NCI-H774 (cell line): Measurements from ENCODE around the gene LEP.

Experiments
- DNase-seq: peaks from one replicate; lab custom pipeline; 2025; lab: John Stamatoyannopoulos, UW

Gene LEP

DNA sequence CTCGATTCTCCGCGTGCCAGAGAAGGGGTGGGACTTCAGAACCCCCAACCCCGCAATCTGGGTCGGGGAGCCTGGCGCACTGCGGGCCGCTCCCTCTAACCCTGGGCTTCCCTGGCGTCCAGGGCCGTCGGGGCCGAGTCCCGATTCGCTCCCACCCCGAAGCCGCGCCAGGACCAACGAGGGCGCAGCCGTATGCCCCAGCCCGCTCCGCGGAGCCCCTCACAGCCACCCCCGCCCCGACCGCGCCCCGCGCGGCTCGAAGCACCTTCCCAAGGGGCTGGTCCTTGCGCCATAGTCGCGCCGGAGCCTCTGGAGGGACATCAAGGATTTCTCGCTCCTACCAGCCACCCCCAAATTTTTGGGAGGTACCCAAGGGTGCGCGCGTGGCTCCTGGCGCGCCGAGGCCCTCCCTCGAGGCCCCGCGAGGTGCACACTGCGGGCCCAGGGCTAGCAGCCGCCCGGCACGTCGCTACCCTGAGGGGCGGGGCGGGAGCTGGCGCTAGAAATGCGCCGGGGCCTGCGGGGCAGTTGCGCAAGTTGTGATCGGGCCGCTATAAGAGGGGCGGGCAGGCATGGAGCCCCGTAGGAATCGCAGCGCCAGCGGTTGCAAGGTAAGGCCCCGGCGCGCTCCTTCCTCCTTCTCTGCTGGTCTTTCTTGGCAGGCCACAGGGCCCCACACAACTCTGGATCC, at the start of gene LEP:
Gene LEP (plus strand): TSS at position 583 of the 691 bp plus-strand sequence. CDS start 10,741 bp downstream, outside the sequence.
- DNase-seq, result no peak

GRCh38 chr7:128192497-128193142, 48.5 kb upstream of the LEP start:
- DNase-seq, result no peak

DNA sequence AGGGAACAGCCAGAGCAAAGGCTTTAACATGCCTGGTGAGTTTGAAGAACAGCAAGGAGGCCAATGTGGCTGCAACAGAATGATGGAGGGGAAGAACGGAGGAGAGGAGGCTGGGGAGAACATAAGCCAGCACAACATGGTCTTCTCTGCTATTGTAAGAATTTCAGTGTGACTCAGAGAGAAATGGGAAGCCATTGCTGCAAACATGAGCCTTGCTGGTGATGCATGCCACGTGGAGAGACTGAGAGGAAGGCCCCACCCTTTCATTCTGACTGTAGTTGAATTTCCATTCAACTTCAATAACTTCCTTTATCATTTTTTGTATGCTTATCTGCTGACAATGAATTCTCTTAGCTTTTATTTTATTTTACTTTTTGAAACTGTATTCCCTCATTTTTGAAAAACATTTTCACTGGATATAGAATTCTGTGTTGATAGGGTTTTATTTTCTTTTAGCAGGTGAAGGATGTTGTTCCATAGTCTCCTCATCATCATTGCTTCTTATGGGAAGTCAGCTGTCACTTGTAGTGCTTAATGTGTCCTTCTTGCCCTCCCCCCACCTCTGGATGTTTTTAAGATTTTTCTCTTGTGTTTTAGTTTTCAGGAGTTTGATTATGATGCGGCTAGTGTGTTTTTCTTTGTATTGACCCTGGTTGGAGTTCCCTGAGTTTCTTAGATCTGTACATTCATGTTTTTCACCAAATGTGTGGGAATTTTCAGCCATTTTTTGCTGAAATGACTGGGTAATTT, 46.4 kb upstream of the LEP start:
- no peak for DNase-seq

DNA sequence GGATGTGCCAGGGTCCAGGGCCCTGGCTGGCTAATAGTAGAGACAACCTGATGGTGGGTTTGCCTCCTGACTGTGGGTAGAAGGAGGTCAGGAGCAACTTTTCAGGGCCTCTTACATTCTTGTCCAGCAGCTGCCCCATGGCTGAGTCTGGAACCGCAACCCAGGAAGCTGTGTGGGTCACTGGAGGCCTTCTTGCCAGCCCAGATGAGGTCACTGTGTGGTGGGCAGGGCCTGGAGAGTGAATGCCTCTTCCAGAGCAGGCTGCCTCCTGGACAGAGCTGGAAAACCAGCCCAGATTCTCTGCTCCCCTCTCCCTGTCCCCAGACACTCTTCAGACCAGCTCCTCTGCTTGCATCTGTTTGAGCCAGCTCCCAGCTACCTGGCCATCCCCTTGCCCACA, 43.5 kb upstream of the LEP start:
- DNase-seq, result no peak

- DNase-seq, result no peak
Measured at GRCh38 chr7:128197989-128198580, 43.0 kb upstream of the LEP start.

- no peak for DNase-seq
Measured at GRCh38 chr7:128200376-128200775, 40.7 kb upstream of the LEP start.

GRCh38 chr7:128201067-128201689, 39.9 kb upstream of the LEP start:
- no peak for DNase-seq

GRCh38 chr7:128201690-128202085, 39.4 kb upstream of the LEP start:
- DNase-seq, result no peak

DNA sequence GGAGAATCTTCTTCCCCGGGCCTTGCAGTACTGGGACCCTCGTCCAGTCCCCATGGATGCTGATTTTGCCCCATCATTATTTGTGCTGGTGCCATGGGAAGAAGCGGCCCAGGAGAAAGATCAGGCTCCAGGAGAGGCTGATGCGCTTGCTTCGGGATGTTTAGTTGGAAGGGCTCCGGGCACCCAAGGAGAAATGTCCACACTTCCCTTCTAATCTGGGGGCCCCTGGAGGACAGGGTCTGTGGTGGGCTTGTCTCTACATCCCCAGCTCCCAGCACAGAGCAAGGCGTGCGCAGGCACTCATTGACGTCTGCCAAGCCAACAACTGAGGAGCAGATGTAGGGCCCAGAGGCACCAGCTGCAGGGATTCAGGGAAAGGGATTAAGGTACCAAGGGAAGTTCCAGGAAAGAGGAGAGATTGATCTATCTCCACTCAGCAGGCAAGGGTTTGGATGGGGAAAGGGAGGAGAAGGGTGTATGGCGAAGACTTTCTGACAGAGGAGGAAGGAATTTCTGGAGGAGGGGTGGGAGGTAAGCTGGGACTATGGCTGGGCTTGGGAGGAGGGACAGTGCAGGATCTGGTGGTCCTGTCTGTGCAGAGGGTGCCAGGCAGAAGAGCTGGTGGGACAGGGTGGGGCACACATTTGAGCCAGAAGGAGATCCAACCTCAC, 38.7 kb upstream of the LEP start:
- no peak for DNase-seq

- no peak for DNase-seq
Measured at GRCh38 chr7:128203047-128203491, 38.0 kb upstream of the LEP start.

GRCh38 chr7:128203710-128204214, 37.3 kb upstream of the LEP start:
- no peak for DNase-seq

- DNase-seq, result no peak
Measured at GRCh38 chr7:128204455-128204854, 36.6 kb upstream of the LEP start.

DNA sequence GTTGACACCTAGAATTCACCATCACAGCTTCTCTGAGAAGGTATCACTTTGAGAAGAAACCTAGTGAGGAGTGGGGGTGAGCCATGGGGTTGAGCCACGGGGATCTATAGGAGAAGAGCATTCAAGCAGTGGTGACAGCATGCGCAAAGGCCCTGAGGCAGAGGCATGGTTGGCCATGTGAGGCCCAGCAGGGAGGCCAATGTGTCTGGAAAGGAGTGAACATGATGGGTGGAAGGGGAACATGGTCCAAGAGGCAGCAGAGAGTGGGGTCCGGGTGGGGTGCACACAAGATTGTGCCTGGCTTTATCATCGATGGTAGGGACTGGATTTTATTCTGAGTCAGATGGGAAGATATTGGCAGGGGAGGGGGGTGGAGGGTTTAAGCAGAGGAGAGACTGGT, 36.0 kb upstream of the LEP start:
- DNase-seq, result no peak

DNA sequence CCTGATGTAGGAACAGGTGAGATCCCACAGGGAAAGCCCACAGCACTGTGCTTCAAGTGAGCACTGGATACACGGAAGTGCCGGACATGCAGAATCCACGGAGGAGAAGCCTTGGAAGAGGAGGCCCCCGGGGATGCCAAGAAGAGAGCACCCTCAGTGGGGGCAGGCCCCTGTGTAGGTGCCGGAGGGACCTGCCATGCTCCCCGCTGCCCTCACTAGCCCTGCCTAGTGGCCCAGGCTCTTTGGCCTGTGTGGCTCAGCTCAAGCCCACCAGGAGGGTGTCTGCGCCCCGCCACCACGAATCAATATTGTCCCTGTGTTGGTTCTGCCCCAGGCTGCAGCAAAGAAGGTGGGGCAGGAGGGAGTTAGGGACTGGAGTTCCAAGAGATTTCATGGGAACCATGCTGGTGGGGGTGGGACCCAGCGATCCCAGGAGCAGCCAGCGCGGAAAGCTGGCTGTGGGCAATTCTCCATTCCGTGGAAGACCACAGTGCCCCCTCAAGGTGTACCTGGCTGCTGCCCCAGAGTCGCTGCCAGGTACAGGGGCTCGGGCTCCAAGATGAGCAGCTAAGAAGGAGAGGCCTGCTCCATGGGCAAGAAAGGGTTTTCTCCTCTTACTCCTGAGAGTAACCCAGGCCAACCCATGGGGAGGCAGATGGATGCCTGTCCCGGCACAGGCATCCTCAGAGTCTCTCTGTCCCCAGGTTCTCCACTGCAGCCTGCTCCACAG, 34.9 kb upstream of the LEP start:
- DNase-seq, result no peak

DNA sequence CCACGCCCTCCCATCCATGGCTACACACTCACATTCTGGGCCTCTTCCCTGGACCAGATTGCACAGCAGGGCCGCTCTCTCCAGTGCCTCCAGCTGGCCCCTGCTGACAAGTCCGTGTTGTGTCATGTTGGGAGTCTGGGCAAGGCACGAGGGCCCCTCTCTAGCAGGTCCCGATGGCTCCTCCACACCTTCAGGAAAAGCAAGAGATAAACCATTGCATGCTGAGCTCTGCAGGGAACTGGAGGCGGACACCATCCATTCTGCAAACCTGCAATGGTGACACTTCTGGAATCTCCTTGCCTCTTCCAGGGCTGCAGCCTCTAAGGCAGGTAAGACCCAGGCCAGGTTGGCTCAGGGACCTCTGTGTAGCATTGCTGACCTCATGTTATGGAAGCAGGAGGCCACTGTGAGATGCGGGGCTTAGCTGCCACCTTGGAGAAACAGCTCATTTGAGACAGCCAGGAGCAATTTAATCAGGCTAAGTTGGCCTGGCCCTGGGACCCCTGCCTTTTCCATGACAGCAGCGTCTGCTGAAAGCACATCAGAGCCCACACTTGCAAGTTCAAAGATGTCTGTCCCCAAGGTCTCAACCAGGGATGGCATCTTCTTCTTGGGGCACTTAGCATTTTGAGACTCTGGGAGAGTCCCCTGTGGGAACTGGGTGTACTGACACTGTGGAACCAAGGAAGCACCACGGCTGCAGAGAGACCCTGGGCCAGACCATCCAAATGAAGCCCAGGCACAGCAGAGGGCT, 34.2 kb upstream of the LEP start:
- no peak for DNase-seq

GRCh38 chr7:128207609-128208008, 33.5 kb upstream of the LEP start:
- no peak for DNase-seq

DNA sequence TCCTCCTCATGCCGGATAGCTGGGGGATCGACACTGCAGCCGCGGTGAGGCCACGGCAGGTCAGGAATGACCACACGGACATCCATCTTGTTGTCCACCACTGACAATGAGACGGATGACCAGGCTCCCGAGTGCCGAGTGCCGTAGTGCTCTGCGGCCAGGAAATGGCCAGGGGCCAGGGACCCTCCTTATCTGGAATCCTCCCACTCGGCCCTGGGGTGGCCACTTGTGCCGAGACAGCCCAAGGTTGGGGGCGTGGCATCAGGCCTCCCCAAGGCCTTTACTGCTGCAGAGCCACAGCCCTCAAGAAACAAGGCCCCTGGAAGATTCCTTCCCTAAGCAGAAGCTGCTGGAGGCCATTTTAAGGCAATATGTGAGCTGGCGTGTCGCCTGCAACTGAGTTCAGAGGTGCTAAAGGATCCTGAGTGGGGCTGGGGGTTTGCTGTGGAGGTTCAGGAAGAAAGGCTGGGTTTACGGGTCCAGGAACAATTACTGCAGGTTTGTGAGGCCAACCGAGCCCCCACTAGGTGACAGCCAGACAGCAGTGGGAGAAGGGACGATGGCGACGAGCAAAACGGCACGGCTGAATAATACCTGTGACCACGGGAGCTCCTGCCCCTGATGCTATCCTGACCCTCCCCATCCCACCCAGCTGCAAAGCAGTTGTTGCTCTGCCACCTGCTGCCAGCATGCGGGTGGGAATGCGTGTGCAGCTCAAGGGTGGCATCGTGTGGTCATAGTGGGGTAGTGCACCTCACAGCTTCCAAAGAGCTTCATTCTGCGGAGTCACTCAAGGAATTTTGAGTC, 31.6 kb upstream of the LEP start:
- DNase-seq, result peak; percentile 22

GRCh38 chr7:128210036-128210347, 31.1 kb upstream of the LEP start:
- DNase-seq, result no peak
